ENCODE measurements around the gene WIPI1. TPM values are rescaled to one million over a fixed set of nuclear protein-coding genes. Genes with fewer than 3 reads are reported as not detected.

Gene WIPI1
- total RNA-seq, 1 experiment from 2014 or later, result 0.43 TPM

- BruUV-seq (replicated peaks), result no TSS peak
- no peak overlapping the region for H3K27ac ChIP-seq (ENCODE audit: low read depth, low read length, poor library complexity, severe bottlenecking)
- TF ChIP-seq EZH2 (IDR thresholded peaks at IDR 0.05; ENCODE audit: borderline replicate concordance, low read depth, low read length, poor library complexity, severe bottlenecking), result no peak
- TF ChIP-seq, protein P1, sequence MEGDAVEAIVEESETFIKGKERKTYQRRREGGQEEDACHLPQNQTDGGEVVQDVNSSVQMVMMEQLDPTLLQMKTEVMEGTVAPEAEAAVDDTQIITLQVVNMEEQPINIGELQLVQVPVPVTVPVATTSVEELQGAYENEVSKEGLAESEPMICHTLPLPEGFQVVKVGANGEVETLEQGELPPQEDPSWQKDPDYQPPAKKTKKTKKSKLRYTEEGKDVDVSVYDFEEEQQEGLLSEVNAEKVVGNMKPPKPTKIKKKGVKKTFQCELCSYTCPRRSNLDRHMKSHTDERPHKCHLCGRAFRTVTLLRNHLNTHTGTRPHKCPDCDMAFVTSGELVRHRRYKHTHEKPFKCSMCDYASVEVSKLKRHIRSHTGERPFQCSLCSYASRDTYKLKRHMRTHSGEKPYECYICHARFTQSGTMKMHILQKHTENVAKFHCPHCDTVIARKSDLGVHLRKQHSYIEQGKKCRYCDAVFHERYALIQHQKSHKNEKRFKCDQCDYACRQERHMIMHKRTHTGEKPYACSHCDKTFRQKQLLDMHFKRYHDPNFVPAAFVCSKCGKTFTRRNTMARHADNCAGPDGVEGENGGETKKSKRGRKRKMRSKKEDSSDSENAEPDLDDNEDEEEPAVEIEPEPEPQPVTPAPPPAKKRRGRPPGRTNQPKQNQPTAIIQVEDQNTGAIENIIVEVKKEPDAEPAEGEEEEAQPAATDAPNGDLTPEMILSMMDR (conservative IDR thresholded peaks at IDR 0.05; ENCODE audit: low read depth, low read length), result no peak
- ChIA-PET CTCF (no interaction called here), POLR2A (ENCODE audit: low non-redundant PET) (no interaction called here)
- no peak for DNase-seq (ENCODE audit: low spot score)
- H3K9me3 ChIP-seq (ENCODE audit: low read depth, low read length, poor library complexity, severe bottlenecking), result no peaks in the 10 kb centered on the region
- intact Hi-C loops (cut with micrococcal nuclease; ENCODE audit: unreplicated experiment), result no loop called here
- H3K4me1 ChIP-seq (ENCODE audit: insufficient read depth, low read length, poor library complexity, severe bottlenecking), result no peaks in the 10 kb centered on the region
- no peaks in the 10 kb centered on the region for H3K27me3 ChIP-seq (replicated peaks; ENCODE audit: insufficient read depth, low read depth, low read length, poor library complexity)
- H3K4me3 ChIP-seq (ENCODE audit: low read depth, low read length, poor library complexity, severe bottlenecking), result no peak overlapping the region
- H3K36me3 ChIP-seq (ENCODE audit: insufficient read depth, low read length, poor library complexity, severe bottlenecking), result no peaks in the 10 kb centered on the region
Observed at GRCh38 chr17:68446626-68447041, 10.7 kb downstream of the WIPI1 start.

DNA sequence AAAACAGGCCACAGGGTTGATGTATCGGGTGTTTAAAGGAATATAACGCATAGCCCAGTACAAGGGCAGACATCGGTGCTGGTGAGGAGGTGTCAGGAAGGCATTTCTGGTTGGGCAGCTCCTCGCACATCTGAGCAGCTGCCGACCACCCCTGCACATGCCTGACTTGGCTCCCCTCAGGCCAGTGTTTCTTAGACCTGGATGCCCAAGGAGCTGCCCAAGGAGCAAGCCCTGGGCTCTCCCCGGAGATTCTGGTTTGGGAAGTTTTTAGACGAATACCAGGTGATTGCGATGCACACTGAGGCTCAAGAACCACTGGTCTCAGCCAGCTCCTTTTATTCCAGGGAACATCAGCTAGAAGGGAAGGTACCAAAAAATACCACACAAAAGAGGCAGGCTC is 11.6 kb downstream of the WIPI1 start:
- intact Hi-C loops (cut with micrococcal nuclease; ENCODE audit: unreplicated experiment), result no loop called here
- POLR2A ChIA-PET (ENCODE audit: low non-redundant PET), result no interaction called here

GRCh38 chr17:68443972-68444464 is 13.3 kb downstream of the WIPI1 start:
- intact Hi-C loops (cut with micrococcal nuclease; ENCODE audit: unreplicated experiment), result no loop called here
- CTCF ChIA-PET, result no interaction called here

More for the DNA sequence above, 11.6 kb downstream of the WIPI1 start:
- H3K4me1 ChIP-seq (ENCODE audit: insufficient read depth, low read length, poor library complexity, severe bottlenecking), result no peaks in the 10 kb centered on the region
- no peaks in the 10 kb centered on the region for H3K9me3 ChIP-seq (ENCODE audit: low read depth, low read length, poor library complexity, severe bottlenecking)
- no TSS peak for BruUV-seq (replicated peaks)
- H3K27ac ChIP-seq (ENCODE audit: low read depth, low read length, poor library complexity, severe bottlenecking), result no peak overlapping the region
- H3K4me3 ChIP-seq (ENCODE audit: low read depth, low read length, poor library complexity, severe bottlenecking), result no peak overlapping the region
- CTCF ChIA-PET, result no interaction called here
- no peak for DNase-seq (ENCODE audit: low spot score)
- H3K36me3 ChIP-seq (ENCODE audit: insufficient read depth, low read length, poor library complexity, severe bottlenecking), result no peaks in the 10 kb centered on the region
- no peaks in the 10 kb centered on the region for H3K27me3 ChIP-seq (replicated peaks; ENCODE audit: insufficient read depth, low read depth, low read length, poor library complexity)
- TF ChIP-seq EZH2 (IDR thresholded peaks at IDR 0.05; ENCODE audit: borderline replicate concordance, low read depth, low read length, poor library complexity, severe bottlenecking), result no peak
- TF ChIP-seq, protein P1 (conservative IDR thresholded peaks at IDR 0.05; ENCODE audit: low read depth, low read length), result no peak

More at GRCh38 chr17:68443972-68444464, 13.3 kb downstream of the WIPI1 start:
- Histone ChIP-seq H3K36me3 (ENCODE audit: insufficient read depth, low read length, poor library complexity, severe bottlenecking) (no peaks in the 10 kb centered on the region), H3K27me3 (replicated peaks; ENCODE audit: insufficient read depth, low read depth, low read length, poor library complexity) (no peaks in the 10 kb centered on the region), H3K9me3 (ENCODE audit: low read depth, low read length, poor library complexity, severe bottlenecking) (no peaks in the 10 kb centered on the region), H3K4me3 (ENCODE audit: low read depth, low read length, poor library complexity, severe bottlenecking) (no peak overlapping the region), H3K27ac (ENCODE audit: low read depth, low read length, poor library complexity, severe bottlenecking) (no peak overlapping the region), H3K4me1 (ENCODE audit: insufficient read depth, low read length, poor library complexity, severe bottlenecking) (no peaks in the 10 kb centered on the region)
- POLR2A ChIA-PET (ENCODE audit: low non-redundant PET), result interaction anchor here (0.5 kb wide), 1 partner anchor 407 kb away, joined by 3 read pairs; no protein-coding TSS in a partner anchor
- TF ChIP-seq EZH2 (IDR thresholded peaks at IDR 0.05; ENCODE audit: borderline replicate concordance, low read depth, low read length, poor library complexity, severe bottlenecking), result no peak
- TF ChIP-seq, protein P1 (conservative IDR thresholded peaks at IDR 0.05; ENCODE audit: low read depth, low read length), result no peak
- no peak for DNase-seq (ENCODE audit: low spot score)
- no TSS peak for BruUV-seq (replicated peaks)

Measured in A673 (cell line).